PC-9 (cell line): ENCODE results near the gene ZNF169.

Experiments
- EZH2 ChIP-seq: fragments of 200-600 bp; sonication (generic); IDR thresholded peaks from 2 replicates; pipeline ENCODE4 v1.8.0; 2017; ENCODE audit warnings: antibody characterized with exemption, low read depth
- TF ChIP-seq, protein P1 (sequence below): fragments of 200-600 bp; sonication (generic); conservative IDR thresholded peaks from 2 replicates; pipeline ENCODE4 v1.6.1; 2017; ENCODE audit warnings: mixed run types, antibody characterized with exemption, mild to moderate bottlenecking, moderate library complexity

DNA sequence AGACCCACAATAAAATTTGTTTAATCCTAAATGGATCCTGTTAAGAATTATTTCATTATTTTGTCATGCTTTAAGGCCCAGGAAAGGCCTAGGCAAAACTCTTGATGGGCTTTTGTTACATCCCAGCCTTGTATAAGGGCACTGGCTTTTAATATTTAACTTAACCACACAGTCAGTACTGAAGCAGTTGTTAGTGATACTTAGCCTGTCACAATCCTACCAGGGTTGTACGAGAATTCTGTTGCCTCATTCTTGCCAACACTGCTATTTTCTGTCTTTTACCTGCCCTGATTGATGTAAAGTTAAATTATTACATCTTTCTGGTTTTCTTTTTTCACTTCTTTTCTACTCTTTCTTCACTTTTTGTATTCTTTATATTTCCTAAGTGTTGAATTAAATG, 10.9 kb downstream of the ZNF169 start:
- TF ChIP-seq, protein P1, sequence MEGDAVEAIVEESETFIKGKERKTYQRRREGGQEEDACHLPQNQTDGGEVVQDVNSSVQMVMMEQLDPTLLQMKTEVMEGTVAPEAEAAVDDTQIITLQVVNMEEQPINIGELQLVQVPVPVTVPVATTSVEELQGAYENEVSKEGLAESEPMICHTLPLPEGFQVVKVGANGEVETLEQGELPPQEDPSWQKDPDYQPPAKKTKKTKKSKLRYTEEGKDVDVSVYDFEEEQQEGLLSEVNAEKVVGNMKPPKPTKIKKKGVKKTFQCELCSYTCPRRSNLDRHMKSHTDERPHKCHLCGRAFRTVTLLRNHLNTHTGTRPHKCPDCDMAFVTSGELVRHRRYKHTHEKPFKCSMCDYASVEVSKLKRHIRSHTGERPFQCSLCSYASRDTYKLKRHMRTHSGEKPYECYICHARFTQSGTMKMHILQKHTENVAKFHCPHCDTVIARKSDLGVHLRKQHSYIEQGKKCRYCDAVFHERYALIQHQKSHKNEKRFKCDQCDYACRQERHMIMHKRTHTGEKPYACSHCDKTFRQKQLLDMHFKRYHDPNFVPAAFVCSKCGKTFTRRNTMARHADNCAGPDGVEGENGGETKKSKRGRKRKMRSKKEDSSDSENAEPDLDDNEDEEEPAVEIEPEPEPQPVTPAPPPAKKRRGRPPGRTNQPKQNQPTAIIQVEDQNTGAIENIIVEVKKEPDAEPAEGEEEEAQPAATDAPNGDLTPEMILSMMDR = no peak
- no peak for TF ChIP-seq EZH2
